Activated CD8-positive, alpha-beta memory T cell treated with anti-CD3 and anti-CD28 coated beads, Interleukin-2, amount 50 U/mL, for 4 hours (primary cell): ENCODE measurements around the gene CEPT1.
"Not testable (repeated sequence)": the region's sequence is repeated elsewhere in the genome, so short reads cannot be mapped to it uniquely, and the experiment has no call there.

Experiments used
- DNase-seq: peaks from one replicate; pipeline ENCODE4 v3.0.0-alpha.2; 2020

Gene CEPT1

GRCh38 chr1:111212634-111213335 lies 72.8 kb downstream of the CEPT1 start:
- no peak for DNase-seq

GRCh38 chr1:111213412-111213811 lies 73.4 kb downstream of the CEPT1 start:
- DNase-seq = no peak

- no peak for DNase-seq
Measured at GRCh38 chr1:111214074-111214801, 74.2 kb downstream of the CEPT1 start.

GRCh38 chr1:111214884-111215283 lies 74.9 kb downstream of the CEPT1 start:
- DNase-seq = peak; percentile 55

DNA sequence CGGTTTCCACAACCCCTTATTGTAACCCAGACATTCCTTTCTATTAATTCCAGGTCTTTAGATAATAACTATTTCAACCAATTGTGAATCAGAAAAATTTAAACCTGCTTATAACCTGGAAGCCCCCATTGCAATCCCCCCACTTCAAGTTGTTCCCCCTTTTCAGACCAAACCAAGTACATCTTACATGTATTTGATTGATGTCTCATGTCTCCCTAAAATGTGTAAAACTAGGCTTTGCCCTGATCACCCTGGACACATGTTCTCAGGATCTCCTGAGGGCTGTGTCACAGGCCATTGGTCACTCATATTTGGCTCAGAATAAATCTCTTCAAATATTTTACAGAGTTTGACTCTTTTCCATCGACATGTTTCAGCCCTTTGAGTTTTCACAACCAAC lies 75.3 kb downstream of the CEPT1 start:
- DNase-seq = not testable (repeated sequence)

GRCh38 chr1:111216751-111217150 lies 76.7 kb downstream of the CEPT1 start:
- no peak for DNase-seq

DNA sequence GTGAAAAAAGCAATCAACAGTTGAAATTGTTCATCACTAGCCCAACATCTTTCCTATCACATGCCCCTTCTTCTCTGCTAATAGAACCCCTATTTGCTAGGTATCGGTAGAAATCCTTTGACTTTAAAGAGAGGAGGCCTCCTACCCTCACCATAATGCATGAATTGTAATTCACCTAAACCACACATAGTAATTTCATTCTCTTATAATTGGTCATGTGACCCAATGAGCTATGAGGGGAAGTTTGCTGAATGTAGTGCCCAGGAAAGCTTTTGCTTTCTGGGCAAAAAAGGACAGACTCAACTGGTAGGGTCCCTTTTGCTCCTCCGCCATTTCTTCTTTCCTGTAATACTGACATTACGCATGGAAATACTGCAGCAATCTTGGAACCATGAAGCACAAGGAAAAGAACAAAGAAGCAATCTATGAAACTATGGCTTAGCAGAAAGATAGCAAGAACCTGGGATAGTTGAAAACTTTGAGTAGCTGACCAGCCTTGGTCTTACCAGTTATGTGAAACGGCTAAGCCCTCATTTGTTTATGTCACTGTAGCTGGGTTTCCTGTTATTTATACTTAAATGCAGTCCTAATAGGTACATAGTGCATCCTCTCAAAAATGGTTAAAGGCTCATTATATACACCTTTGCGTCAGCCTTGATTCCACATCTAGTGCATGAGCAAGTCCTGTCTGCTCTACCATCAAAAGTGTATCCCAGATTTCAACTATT lies 77.3 kb downstream of the CEPT1 start:
- DNase-seq = no peak

DNA sequence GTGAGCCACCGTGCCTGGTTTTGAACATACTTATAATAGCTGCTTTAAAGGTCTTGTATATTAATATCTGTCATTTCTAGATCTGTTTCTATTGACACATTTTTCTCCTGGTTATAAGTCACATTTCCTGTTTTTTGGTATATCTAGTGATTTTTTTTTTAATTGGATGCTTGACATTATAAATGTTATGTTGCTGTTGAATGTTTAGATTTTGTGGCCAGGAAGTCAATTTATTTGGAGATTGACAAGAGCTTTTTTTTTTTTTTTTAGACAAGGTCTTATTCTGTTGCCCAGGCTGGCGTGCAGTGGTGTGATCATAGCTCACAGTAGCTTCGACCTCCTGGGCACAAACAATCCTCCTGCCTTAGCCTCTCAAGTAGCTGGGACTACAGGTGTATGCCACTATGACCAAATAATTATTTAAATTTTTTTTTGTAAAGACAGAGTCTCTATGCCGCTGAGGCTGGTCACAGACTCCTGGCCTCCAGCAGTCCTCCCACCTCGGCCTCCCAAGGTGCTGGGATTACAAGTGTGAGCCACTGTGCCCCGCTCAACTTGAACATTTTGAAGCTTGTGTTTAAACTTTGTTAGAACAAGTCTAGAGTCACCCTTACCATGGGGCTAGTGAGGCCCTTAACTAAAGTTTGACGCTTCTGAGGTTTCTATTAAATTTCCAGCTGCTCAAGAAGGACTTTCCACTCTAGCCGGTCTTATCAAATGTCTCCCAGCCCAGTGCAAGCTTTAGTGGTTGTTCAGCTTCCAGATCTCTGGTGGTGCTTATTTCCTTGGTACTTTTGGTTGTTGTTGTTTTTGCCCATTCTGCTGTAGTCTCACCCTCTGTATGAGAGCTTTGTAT lies 78.9 kb downstream of the CEPT1 start:
- no peak for DNase-seq

- DNase-seq = no peak
Measured at GRCh38 chr1:111219557-111220286, 79.7 kb downstream of the CEPT1 start.

DNA sequence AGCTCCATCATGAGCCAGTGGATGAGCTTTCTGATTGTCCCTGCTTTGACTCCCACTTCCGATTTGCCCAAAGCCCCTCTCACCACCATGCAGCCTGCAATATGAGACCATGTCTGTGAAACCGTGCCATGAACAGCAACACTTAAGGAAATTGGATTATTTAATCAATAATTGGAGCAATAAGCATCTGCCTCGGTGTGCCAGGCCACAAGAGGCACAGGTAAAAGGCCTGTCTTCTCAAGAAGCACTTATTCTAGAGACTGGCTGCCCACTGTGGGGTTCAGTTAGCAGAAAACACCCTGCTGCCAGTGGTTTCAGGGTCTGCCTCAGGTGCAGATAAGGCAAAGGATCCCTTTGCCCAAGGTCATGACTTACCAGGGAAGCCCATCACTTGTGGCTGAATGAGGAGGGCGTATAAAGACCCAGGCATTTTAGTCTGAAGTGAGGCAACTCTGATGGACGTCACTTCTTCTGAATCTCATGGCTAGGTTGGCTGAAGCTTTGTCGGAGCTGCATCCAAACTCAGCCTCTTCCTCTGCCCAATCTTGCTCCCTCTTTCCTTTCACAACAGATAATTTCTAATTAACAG lies 80.4 kb downstream of the CEPT1 start:
- DNase-seq = no peak

DNA sequence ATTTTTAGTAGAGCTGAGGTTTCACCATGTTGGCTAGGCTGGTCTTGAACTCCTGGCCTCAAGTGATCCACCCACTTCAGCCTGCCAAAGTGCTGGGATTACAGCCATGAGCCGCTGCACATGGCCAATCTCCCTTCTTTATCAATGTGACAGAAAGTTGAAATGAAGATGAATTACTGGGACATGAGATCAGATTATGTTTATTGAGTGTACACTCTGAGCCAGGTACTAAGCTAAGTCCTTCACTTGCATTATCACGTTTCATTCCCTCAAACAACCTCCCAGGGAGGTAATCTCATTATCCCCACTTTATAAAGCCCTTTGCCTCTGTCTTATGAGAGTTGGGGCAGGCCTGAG lies 81.2 kb downstream of the CEPT1 start:
- no peak for DNase-seq

GRCh38 chr1:111221633-111222291 lies 81.7 kb downstream of the CEPT1 start:
- no peak for DNase-seq

GRCh38 chr1:111222308-111223125 lies 82.5 kb downstream of the CEPT1 start:
- DNase-seq = peak; percentile 81

DNA sequence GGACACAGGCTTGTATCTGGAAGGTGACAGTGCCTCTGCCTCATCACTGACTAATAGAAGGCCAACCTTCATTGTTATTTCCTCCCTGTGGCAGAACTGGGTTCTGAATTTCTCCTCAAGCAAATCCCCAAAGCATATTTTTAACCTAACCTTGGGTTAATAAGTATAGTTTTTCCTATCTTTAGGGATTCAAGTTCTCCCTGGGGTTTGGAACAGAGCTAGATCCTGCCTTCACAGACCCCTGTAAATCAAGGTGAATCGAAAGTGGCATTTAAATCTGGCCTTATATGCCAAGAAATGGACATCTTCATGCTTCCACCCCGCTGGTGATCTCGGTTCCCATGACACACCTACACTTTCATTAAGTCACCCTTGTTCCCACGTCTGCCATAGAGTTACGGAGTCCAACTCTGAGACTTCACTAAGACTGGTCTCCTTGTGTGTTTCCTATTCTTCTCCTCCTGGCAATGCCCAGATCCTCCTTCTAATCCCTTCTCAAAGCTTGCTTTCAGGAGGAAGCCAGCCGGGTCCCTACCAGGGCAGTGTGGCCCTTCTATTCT lies 83.2 kb downstream of the CEPT1 start:
- DNase-seq = no peak

GRCh38 chr1:111225091-111225490 lies 85.1 kb downstream of the CEPT1 start:
- no peak for DNase-seq

GRCh38 chr1:111225717-111226400 lies 85.8 kb downstream of the CEPT1 start:
- DNase-seq = no peak

DNA sequence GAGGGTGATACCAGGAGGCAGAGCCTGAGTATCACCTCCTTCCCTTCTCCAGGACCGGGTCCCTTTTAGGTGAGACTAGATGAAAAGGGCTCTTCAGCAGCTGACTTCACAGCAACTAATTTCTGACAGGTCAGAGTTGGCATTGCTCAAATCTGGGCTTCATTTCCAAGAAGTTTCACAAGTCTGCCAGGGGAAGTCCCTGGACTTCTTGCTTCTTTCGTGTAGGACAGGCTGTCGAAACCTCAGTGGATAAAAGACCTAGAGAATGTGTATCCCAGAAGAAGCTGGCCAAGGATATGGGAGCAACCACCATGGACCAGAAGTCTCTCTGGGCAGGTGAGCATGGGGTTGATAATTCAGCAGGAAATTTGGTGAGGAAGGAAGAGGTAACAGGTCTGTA lies 87.4 kb downstream of the CEPT1 start, which contains the start of gene CHI3L2:
CHI3L2 (plus strand) TSS at position 280 of the 400 bp plus-strand sequence; CDS start at position 297, 17 bp downstream.
- no peak for DNase-seq

- no peak for DNase-seq
Measured at GRCh38 chr1:111227851-111228747, 88.1 kb downstream of the CEPT1 start.
